NOMO-1 treated with dmso at 0.1 percent for 144 hours (cell line): Measurements from ENCODE around the gene PDCD1.
"Not testable (repeated sequence)": the region's sequence is repeated elsewhere in the genome, so short reads cannot be mapped to it uniquely, and the experiment has no call there.

ENCODE experiments used
- DNase-seq: peaks from one replicate; lab custom pipeline; 2025; ENCODE audit not compliant: unreplicated experiment; lab: John Stamatoyannopoulos, UW

Gene PDCD1

DNA sequence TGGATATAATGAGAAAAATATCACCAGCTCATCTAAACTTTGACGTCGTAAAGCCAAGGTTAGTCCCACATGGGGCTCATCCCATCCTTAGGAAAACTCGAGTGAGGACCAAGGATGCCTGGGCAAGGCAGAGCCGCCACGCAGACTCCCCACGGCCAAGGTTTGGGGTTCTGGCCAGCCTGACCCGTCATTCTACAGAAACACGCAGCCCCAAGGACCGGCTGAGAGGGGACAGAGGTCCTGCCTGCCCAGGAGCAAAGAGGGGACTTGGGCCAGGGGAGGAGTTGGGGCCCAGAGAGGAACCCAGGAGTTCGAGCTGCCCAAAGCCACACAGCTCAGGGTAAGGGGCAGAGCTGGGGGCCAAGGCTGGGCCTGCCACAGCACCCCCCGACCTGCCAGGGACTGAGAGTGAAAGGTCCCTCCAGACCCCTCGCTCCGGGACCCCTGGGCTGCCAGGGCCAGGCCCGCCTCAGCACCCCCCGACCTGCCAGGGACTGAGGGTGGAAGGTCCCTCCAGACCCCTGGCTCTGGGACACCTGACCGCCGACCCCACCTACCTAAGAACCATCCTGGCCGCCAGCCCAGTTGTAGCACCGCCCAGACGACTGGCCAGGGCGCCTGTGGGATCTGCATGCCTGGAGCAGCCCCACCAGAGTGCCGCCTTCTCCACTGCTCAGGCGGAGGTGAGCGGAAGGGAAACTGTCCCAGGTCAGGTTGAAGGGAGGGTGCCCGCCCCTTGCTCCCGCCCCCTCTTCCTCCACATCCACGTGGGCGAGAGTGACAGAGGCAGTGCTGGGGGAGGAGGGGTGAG lies at the start of gene PDCD1:
PDCD1 (minus strand) TSS at position 689 of the 811 bp plus-strand sequence; CDS start at position 633, 56 bp downstream.
- no peak for DNase-seq

DNA sequence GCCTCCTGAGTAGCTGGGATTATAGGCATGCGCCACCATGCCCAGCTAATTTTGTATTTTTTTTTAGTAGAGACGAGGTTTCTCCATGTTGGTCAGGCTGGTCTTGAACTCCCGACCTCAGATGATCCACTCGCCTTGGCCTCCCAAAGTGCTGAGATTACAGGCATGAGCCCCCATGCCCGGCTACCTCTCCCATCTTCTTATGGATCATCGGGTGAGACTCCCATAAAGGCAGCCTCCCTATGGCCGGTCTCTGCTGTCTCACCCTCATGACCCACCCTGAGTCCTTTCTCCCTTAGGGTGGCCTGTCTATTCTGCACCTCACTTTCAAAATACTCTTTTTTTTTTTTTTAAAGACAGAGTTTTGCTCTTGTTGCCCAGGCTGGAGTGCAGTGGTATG lies 49.1 kb upstream of the PDCD1 start:
- not testable (repeated sequence) for DNase-seq

DNA sequence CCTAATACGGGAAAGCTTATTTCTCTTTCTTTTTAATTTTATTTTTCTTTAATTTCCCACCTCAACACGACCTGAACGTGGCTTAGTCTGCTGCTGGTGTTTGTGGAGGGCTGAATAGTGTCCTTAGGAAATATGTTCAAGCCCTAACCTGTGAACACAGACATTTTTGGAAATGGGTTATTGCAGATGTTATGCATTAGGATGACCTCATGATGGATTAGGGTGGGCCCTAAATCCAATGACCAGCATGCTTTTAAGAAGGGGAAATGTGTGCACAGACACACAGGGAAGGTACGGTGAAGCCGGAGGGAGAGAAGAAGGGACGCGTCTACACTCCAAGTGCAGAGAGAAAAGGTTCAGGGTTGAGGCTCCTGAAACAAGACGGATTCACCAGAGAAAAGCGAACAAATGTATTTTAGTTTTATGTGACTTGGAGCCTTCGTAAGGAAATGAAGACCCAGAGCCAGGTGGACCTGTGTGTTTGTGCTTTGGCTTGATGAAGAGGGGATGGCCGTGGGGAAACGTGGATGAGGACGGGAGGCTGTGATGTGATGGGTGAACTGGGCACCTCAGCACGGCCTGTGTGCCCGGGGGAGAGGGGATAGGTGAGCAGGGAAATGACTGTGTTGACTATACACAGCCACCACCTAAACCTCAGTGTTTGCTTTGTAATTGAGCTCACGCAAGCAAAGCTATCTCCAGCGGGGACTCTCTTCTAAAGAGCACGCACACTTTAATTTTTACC lies 48.3 kb upstream of the PDCD1 start:
- no peak for DNase-seq

DNA sequence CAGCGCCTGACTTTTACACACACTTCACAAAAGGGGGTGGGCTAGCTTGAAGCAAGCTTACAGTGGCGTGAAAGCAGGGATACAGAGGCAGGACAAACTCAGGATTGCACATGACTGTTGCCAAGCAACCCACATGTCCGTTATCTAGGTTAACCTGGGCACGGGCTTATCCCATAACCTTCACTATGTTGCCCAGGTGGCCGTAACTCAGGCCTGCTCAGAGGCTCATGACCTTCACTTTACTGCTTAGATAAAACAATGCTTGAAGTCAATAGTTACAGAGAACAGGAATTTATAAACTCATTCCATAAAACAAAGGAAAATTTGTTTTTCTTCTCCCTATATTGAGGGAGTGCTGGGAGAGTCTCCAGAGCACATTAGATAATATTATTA lies 47.7 kb upstream of the PDCD1 start:
- DNase-seq, result not testable (repeated sequence)

DNA sequence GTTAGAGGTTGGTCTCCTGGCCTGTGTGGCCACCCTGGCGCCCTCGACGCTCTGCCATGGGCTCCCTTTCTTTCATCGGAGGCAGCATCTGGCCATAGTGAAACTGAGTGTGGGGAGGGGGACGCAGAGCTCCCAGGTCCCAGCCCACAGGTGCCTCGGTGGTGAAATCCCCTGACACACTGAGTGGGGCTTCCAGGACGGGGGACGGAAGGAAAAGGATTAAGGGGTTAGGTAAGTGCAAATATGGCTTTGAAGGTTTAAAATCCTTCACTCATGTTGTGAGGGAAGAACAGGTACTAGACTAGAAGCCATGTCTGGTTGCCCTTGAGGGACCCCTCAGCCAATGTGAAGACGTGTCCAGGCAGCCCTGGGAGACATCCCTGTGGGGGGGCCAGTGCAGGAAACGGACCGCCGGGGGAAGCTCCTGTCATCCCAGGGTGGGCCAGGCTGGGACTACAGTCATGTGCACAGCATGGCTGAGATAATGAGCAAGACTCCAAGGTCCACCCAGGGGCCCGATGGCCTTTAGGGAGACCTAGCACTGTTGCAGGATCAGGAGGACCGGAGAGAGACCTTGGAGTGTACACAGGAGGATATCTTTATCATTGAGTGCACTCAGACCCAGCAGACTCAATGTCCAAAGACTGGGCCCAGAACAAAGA lies 47.2 kb upstream of the PDCD1 start:
- no peak for DNase-seq

DNA sequence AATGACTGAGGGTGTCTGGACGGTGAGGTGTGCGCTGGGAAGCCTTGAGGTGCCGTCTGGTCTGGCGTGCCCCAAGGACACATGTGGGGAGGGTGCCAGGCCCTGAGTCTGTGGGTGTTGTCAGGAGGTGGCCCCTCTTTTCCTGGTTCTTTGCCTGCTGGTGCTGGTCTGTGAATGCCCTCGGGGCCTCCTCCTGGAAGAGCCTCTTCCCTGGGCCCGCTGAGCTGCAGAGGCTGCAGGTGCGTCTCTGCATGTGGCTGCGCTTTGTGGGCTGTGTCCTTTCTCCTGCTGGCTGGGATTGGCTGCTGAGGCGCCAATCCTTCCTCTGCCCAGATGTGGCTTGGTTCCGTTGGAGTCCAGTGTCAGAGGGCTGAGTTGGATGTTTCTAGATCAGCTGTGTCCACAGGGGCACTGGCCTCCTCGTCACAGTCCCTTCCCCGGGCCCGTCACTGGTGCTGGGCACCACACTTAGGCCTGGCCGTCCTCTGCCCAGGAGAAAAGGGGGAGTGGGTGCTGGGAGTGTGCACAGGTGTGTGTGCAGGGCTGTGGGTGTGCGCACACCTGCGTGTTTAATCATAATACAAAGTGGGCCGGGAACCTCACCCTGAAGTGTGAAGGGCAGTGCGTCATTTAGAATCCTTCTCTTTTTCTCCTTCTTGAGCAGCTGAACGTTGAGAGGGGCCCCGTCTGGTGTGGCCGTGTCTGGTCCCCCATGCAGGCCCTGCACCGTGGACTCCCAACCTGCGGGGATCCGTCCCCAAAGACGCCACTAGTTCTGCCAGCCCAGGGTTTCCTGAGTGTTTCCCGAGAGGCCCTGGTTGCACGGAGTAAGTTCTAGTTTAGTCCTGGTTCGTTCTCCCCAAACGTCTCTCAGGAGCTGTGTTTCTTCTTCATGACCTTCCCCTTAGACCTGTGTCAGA lies 46.4 kb upstream of the PDCD1 start:
- no peak for DNase-seq

DNA sequence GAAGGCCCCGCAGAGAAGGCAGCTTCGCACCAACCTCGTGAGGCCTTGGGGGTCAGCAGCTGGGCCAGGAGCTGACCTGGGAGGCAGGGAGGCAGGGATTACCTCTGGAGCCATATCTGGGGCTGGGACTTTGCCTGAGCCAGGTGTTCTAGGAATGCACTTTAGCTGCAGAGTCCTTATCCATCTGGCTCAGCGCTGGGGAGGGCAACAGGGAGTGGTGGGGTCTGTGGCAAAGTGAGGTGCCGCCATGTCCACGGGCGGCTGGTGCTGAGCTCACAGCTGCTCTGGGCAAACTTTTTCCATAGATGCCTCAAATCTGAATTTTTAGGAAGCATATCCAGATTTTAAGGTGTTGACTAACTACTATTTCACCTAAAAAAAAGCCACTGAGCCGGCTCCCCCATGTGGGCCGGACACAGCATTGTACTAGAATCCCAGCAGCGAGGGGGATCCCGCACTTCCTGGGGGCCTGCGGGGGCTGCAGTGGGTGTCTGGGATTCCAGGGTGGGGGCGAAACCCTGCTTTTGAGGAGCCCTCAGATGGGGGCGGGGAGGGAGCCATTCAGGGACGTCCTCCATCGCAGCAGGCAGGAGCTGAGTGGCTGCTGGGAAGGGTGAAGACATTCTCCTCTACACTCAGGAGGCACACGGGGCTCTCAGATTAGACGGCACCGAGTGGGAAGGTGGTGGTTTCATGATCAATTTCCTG lies 45.5 kb upstream of the PDCD1 start:
- DNase-seq, result no peak

DNA sequence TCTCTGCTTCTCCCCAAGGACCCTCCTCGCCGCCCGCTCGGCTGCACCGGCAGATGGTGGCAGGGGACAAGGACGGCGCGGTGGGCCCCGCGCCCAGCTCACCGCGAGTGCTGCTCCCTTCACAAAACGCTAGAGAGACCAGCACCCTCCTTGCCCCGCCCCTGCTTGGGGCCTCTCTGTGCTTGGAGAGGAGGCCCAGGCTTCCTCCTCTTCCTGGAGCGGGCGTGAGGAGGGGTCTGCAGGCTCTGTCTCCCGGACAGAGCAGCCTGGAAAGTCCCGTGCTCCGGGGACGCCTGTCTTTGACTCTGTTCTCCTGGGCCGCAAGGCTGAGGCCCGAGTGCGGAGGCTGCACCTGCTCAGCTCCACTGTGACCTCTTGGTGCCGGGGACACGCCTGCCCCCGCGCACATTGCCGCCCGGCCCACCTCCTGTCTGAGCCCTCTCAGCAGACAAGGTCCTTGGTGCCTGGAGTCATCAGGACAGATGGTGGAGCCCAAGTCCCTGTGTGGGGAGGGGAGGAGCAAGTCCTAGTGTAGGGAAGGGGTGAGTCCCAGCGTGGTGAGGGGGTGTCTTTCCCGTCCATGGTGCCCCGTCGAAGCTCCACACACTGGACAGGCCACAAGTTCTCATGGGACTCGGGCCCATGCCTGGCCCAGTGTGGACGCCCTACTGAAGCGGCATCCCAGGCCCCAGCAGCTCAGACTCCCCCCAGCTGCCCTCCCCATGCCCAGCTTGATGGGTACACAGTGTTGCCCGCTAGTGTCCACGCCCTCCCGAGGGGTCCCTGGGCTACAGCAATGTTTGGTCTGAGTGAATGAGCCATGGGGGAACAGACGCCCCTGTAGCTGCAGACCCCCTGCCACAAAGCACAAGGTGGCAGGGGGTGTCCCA lies 44.7 kb upstream of the PDCD1 start:
- DNase-seq, result no peak

DNA sequence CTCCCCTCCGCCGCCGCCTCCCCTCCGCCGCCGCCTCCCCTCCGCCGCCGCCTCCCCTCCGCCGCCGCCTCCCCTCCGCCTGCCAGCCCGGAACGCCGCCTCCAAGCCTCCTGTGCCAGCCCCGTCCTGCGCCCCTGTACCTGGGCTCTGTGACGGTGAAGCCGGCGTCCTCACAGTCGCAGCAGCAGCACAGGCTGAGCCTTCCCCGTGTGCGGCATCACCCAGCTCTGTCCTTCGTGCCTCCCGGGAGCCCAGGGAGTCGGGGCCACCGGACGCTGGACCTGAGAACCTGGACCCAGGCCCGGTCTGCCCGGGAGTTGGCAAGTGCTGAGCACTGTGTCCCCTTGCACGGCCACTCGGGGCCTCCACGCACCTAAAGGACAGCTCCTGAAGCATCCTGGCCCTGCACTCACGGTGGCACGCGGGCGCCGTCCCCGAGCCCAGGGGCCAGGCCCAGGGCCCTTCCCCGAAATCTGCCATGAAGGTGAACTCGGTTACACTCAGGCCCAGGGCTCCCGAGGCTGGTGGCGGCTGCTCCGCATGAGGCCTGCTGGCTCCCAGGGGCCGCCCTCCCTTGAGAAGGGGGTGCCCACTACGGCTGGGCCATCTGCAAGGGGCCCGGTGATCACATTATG lies 43.8 kb upstream of the PDCD1 start:
- no peak for DNase-seq

DNA sequence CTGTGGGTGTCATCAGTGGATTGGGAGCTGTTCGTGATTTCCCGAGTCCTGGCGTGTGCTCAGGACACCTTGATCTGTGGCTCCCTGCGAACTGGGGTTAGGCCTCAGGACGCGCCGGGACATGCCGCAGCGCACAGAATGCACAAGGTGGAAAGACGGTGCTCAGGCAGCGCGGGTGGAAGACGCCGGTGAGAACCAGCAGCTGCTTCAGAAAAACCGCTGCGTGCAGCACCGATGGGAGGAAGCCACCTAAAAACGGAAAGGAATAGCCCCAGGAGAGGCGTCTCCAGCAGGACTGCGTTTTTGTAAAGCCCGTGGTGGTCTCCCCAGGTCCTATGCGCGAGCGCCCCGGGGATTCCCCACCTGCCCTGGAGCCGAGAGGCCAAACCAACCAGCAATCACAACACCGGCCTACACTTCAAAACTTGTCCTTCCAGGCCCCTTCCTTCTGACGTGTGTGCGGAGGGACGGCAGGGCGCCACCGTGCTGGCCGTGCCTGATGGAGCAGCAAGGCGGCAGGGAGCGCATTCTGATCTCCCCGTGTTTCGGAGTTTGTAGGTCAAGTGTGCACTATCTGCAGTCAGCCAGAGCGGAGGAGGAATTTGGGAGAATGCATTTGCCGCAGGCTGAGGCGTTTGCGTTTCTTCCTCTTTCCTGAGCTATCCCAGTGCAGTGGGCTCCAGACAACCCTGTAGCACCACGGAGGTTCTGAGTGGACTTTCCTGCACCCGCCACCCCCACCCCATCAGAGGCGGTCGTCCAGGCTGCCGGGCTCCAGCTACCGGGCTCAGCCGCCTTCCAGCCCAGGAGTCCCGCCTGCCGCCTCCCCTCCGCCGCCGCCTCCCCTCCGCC lies 43.0 kb upstream of the PDCD1 start:
- no peak for DNase-seq

DNA sequence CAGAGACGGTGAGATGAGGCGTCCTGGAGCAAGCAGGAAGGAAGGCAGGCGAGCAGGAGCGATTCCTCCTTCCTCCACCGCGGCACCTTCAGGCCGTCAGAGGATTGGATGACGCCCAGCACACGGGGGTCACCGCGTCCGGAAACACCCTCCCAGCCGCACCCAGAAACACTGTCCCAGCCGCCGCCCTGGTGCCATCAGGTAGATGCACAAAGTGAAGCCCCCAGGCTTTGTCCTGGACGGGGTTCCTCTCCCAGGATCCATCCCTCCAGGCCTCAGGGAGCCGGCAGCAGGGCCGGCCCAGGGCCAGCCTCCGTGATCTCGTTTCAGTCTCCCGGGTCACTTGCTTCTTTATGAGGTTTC lies 42.3 kb upstream of the PDCD1 start:
- no peak for DNase-seq

DNA sequence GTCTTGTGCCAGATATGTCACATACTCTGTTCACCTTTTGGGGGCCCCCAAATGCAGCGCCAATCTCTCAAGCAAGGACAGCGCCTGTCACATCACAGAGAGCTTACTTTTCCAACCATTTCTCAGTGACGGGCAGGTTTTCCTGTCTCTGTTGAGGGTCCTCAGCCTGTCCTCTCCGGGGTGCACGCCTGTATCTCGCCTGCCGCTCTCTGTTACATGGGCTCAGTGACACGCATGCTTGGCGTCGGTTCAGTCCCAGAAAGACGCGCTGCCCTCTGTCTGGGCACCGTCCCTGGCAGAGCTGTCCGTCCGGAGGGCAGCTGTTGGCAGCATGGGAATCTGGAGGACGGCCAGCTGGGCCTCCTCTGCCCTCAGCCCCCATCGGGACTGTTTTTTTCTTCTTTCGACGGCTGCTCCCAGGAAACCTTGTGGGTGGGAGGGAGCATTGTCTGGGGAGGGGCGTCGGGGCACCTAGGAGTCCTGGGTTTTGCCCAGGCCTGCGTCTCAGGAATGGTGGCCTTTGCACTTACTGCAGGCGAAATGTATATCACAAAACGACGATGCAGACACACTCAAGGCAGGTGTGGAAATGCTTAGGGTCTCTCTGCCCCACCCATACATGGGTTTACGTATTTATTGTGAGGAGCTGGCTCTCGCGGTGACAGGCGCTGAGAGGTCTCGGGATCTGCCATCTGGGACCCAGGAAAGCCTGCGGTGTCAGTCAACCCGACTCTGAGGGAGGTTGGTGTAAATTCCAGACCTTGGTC lies 41.7 kb upstream of the PDCD1 start:
- no peak for DNase-seq

DNA sequence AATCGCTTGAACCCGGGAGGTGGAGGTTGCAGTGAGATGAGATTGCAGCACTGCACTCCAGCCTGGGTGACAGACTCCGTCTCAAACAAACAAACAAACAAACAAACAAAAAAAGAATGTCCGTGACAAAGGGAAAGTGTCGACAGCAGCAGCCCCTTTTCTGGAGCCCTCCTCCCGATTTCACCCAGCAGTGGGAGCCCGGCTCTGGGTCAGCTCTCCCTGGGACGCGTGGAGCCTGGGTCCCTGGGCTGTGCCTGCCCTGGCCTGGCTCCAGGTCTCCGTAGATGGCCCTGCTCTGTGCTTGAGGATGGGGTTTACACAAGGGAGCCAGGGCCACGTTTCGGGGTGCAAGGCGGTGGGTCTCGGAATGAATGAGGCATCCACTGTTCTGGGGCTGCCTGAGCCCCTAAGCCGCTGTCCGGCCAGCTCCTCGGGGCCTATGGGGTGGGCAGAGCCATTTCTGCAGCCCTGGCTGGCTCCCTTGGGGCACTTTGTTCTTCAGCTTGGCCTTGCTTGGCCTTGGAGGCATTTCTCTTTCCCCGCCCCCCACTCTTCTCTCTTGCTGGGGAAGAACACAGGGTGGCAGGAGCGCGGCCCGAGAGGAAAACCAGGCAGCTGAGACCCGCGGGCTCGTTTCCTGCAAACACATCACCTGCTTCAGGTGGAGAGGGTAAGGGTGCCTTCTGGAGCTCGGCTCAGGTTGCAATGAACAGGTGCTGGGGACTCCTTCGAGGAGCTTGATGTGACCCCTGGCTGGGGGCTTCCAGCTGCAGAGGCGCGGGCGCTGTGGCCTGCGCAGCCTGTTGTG lies 40.0 kb upstream of the PDCD1 start:
- no peak for DNase-seq

DNA sequence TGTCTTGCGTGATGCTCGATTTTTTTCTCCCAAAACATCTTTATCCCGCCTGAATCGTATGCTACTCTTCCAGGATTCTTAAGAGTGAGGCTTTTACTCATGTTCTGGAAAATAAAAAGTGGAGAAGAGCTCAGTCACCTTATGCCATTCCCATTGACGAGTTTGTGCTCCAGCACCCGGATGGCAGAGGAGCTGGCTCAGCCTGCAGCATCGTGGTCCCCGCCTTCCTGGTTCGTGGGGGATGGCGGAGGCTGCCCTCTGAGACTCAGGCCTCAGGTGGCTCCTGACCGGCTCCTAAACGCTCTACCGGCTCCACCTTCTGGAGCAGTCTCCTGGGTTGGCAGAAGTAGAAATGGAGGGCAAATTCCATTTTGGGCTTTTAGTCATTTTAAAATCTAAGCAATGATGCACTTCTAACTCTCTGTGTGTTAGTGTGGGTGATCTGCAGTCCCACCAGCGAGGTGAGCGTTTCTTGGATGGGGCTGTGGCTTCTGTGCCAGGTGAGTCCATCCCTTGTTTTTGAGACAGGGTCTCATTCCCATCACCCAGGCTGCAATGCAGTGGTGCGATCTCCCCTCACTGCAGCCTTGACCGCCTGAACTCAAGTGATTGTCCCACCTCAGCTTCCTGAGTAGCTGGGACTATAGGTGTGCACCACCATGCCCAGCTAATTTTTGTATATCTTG lies 38.7 kb upstream of the PDCD1 start:
- DNase-seq, result no peak

DNA sequence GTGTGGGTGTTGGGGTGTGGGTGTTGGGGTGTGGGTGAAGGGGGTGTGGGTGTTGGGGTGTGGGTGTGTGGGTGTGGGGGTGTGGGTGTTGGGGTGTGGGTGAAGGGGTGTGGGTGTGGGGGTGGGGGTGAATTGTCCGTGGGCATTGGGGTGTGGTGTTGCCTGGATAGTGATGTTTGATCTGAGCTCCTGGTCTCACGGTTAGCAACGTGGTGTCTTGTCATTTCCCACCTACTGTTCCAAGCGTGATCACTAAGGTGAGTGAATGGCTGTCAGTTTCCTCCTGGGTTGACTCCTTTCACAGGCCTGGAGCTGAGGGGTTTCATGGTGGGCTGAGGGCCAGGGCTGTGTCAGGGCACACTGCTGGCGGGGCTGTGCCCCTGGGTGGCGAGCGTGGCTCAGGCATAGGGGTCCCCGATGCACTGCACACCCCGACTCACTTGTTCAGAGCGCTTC lies 38.1 kb upstream of the PDCD1 start:
- DNase-seq, result no peak
